Erythroblast (primary cell): ENCODE results near the gene PRAMEF27.
"Not testable (repeated sequence)": the region's sequence is repeated elsewhere in the genome, so short reads cannot be mapped to it uniquely, and the experiment has no call there.

Experiments used
- GATA1 ChIP-seq: IDR thresholded peaks from 2 replicates; pipeline ENCODE4 v1.6.1; 2011; ENCODE audit warnings: low read depth, mild to moderate bottlenecking, control low read depth, low read length, moderate library complexity
- POLR2A ChIP-seq: IDR thresholded peaks from 2 replicates; pipeline ENCODE4 v1.6.1; 2011; ENCODE audit warnings: mild to moderate bottlenecking, low read length

DNA sequence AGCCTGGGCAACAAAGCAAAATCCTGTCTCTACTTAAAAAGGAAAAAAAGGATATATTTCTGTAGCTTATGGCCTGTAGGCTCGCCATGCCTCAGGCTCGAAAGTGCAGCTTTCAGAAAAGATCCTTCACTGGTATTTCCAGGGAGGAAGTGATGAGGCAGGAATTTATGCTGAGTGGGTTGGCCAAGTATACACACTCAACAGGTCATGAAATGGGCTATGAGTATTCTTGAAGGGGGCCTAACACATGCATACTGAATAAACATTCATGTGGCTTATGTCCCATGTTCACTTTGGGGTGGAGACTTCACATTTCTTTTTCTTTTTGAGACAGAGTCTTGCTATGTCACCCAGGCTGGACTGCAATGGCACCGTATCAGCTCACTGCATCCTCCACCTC, 47.0 kb downstream of the PRAMEF27 start:
- not testable (repeated sequence) for TF ChIP-seq POLR2A, GATA1
